HG03571 (cell line): ENCODE data around the gene PGAP2.

Experiments
- ATAC-seq: cut with Tn5 transposase; IDR thresholded peaks from one replicate; pipeline ENCODE4 v1.9.1; 2021; ENCODE audit not compliant: unreplicated experiment

The PGAP2 gene

DNA sequence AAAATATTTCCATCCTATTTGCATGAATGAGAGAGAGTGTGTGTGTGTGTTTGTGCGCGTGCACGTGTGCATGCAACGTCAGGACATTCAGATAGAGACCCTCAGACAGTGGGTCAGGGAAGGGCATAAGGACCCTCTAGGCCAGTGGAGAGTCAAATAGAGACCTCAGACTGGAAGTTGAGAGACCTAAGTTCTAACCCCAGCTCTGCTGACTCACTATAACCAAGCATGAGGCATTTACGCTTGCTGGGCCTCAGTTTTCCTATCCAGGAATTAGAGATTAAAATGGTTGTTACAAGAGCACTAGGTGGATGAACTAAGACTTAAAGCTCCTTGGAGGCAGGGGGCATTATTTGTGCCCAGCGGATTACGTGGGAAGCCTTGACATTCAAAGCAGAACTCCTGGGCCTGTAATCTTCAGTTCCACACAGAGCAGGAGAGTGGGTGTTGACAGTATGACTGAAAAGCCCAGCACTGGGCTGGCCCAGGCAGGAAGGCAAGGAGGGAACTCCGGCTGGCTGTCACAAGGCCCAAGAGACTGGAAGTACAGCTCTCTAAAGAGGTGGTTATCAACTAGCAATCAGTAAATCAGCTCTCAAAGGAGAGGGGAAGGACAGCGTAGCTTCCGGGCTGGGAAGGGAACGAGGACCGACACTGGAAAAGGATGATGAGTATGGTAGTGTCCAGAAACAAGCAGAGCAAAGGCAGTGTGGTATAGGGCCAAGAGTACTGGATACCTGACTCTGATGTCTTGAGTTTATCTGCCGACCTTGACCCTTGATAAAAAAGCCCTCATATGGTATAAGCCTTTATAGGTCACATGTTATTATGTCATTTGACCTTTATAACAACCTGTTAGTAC is 23.2 kb downstream of the PGAP2 start:
- no peak for ATAC-seq

- ATAC-seq, result no peak
These were observed 24.5 kb downstream of the PGAP2 start for GRCh38 chr11:3832816-3833215.

DNA sequence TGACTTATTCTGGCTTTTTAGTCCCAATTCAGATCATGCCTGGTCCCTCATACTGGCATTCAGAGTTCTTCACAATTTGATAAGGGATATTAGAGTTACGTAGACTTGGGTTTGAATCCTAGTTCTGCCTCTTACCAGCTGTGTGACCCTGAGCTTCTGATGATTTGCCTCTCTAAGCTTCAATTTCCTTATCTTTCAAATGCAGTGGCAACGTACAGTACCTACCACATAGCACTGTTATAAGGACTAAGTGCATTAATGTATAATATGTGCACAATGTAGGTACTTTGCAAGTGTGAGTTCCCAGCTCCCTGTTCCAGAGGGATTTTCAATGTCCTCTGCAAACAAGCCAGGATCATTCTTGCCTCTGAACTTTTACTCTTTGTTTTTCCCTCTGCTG is 25.1 kb downstream of the PGAP2 start:
- ATAC-seq, result no peak

DNA sequence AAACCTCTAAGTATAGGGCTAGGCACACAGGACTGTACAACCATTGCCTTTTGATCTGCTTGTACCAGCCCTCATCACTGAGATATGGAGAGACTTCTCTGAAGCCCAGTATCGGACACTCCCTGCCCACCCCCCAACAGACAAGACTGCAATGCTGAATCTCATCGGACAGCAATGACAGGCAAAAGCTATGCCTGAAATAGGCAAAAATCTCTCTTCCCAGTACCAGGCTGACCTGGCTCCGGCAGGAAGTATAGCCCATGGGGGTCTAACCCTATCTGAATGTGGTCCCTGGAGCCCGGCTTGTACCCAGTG is 25.9 kb downstream of the PGAP2 start:
- no peak for ATAC-seq

- ATAC-seq, result no peak
These were observed 26.5 kb downstream of the PGAP2 start for GRCh38 chr11:3834664-3835461.

DNA sequence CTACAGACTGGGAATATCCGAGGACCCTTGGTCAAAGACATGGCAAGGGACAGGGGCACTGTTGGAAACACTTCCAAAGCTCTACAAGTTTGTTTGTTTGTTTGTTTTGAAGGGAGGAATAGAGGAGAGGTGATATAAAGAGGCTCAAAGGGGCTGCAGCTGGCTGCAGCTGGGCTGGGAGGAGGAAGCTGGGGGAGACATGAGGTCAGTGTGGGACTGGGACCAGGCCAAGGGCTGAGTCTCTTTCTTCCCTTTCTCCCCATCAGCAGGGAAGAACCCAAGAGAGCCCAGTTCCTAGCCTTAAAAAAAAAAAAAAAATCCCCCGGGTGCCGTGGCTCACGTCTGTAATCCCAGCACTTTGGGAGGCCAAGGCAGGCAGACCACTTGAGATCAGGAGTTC is 27.4 kb downstream of the PGAP2 start:
- no peak for ATAC-seq

GRCh38 chr11:3836903-3837302 is 28.5 kb downstream of the PGAP2 start:
- no peak for ATAC-seq

DNA sequence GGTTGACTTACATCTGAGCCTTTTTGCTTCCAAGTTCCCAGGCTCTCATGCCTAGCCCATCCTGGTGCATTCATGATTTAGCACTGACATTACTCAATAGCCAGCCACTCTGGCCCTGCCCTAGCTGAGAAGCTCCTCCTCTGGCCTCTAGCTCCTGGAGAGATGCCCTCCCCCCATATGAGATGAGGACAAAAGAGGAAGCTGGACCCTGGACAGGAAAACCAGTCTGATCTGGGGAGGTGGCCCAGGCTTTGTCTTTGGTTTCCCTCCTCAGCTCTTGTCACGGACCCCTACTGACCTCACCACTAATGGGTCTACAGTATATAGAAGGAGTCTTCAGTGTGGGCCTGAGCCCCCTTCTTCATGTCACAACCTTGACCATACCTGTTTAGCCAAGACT is 29.4 kb downstream of the PGAP2 start:
- no peak for ATAC-seq

GRCh38 chr11:3838504-3838903 is 30.1 kb downstream of the PGAP2 start:
- no peak for ATAC-seq

- no peak for ATAC-seq
These were observed 31.9 kb downstream of the PGAP2 start for GRCh38 chr11:3840004-3840869.

DNA sequence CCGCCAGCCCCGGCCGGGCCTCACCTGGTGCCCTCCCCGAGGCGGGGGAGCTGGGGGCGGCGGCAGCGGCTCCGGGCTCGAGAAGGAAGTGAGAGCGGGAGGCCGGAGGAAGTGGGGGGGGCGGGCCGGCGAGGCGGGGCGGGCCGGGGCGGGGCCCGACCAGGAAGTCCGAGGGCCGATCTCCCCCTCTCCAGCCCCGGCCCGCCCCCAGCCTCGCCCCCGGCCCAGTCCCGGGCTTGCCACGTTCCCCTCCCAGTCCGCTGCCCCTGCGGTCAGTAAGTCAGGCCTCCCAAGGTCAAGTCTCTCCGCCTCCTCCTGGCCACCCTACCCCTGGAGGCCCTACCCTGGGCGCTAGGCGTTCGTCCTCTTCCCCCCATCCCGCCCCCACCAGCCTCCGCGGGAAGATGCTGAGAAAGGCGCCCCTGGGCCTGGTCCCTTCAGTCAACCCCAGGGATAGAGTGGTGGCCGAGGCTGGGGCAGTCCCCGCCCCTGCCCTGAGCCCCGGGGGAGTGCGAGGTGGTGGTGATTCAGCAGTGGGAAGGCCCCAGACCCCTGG is 32.6 kb downstream of the PGAP2 start, which contains the start of gene RHOG:
Gene RHOG (minus strand): TSS at position 90 of the 556 bp plus-strand sequence. CDS start 12,821 bp downstream, outside the sequence.
- peak; percentile 43 for ATAC-seq

DNA sequence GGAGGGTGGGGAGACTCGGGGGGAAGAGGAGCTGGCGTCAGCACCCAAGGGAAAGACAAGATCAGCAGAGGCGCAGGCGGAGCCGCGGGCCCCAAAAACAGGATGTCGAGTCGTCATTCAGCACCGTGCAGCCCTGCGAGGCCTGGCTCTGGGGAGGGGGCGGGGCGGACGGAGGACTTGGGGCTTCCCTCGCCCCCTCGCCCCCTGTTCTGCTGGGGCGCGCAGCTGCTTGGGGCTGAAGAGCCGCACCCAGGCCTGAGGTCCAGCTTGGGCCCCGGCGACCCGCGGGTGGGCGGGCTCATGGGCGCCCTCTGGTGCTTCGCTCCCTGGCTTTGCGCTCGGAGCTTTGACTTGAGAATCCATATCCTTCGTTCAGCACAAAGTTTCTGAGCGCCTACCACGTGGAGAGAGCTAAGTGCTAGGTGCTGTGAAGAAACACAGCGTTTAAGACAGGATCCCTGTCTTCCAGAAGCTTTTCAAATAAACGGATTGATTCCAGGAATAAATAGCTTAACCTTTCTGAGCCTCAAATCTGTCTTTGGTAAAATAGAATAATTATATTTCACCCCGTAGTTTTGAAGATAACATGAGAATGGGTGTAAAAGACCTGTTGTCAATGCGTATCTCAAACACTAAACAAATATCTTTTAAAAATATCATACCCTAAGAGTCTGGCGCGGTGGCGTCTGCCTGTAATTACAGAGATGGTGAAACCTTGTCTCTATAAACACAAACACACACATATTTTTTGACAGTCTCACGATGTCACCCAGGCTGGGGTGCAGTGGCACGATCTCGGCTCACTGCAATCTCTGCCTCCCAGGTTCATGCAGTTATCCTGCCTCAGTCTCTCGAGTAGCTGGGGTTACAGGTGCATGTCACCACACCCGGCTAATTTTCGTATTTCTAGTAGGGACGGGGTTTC is 33.3 kb downstream of the PGAP2 start:
- peak; percentile 43 for ATAC-seq

DNA sequence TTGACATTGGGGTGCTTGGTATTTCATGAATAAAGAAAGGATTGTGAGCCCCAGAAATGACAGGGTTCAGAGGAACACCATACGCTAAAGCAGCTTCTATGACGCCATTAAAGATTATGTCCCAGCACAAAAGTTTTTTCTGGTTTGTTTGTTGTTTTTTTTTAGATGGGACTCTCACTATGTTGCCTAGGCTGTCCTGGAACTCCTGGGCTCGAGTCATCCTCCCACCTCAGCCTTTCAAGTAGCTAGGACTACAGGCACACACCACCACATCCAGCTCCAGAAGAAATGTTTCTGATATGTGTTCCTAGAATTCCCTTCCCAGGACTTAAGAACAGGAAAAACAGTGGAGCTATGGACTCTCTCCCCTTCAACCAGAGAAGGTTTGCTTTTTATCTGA is 35.0 kb downstream of the PGAP2 start:
- no peak for ATAC-seq

DNA sequence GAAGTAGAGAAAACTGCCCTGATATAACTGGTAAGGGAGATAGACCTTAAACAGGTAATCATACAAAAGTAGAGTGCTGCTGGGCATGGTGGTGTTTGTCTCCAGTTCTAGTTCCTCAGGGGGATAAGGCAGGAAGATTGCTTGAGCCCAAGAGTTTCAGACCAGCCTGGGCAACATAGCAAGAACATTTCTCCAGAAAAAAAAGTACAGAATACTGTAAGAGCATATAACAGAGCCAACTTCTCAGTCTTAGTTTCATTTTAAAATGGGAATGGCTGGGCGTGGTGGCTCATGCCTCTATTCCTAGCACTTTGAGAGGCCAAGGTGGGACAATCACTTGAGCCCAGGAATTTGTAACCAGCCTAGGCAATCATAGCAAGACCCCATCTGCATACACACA is 36.9 kb downstream of the PGAP2 start:
- no peak for ATAC-seq

DNA sequence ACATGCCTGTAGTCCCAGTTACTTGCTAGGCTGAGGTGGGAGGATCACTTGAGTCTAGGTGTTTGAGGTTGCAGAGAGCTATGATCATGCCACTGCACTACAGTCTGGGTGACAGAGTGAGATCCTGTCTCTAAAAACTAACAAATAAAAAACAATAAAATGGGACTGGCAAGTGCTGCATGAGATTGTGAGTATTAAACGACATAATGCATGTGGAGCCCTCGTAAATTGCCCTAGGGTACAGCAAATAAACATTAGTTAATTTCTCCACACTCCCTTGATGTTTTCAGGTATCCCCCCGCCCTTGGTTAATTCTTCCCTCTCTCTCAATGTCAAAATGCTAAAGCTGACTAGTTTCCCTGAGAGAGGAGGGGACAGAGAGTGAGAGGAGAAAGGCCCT is 37.3 kb downstream of the PGAP2 start:
- no peak for ATAC-seq

DNA sequence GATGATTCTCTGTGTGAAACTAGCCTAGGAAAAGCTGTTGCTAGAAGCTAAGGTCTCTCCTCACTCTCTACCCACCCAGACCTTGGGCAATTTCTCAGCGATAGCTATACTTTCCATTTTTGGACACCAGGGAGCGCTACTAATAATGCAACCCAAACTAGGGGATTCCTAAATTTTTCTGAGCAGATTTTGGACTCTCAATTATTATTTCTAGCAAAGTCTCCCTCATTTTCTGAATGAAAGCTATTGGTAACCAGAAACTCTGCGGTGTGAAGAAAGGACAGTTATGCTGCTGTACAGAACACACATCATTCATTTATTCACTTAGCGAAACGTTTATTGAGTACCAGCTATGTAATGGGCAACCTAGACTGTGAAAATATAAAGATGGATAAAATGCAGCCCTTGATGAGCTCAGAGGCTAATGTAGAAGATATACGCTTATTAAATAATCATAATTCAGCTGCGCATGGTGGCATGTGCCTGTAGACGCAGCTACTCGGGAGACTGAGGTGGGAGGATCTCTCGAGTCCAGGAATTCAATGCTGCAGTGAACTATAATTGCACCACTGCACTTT is 41.0 kb downstream of the PGAP2 start:
- no peak for ATAC-seq

DNA sequence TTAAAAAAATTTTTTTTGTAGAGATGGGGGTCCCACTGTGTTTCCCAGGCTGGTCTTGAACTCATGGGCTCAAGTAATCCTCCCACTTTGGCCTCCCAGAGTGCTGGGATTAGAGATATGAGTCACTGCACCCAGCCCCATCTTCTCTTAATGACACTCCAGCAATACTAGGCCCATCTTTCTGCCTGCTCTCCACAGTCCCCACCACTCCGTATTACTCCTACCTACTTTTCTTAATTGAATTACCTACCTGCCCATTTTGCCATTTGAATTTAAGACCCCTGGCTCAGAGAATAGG is 45.1 kb downstream of the PGAP2 start:
- ATAC-seq, result no peak

DNA sequence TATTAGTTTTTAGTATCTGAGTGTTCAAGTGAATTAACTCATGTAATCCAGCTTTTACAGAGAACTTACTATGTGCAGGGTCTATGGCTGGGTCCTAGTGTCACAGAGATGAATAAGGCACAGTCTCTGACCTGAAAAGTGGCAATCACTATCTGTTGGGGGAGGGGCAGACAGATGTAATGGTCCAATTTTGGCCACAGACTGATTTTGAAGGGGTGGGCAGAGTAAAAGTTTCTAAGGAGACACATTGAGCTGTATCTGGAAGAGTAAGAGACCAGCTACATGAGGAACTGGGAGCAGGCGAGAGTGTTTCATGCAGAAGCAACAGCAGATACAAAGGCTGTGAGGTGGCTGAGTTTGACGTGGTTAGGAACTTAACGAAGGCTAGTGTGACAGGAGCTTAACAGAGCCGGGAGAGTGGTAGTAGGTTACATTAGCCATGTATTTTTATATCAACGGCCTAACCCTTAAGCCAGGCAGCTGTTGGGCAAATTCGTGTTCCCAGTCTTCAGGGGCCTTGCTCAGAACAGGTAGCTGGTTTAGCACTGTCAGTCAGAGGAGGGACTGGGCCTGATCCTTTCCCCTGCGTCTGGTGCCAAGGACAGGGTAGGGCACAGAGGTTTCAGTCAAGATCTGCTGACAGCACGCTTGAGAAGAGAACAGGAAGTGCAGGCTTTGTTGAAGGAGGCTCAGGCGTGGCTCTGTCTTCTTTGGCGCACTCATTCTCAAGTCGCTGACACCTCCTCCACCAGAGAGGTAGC is 45.7 kb downstream of the PGAP2 start:
- ATAC-seq, result peak; percentile 42

DNA sequence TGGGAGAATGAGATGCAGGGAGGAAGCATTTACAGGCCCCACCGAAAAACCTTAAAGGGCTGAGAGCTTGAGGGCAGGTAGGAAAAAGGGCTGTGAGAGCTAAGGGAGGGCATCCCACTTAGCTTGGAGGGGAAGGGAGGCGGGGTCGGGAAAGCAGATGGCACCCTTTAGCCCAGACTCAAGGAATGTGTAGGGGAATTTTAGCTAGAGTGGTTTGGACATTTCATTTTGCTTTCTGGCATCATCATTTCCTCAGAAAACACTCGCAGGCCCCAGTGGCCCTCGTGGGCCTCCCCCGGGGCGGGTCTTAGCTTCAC is 46.3 kb downstream of the PGAP2 start:
- no peak for ATAC-seq
